IPS DF 6.9 (cell line): ENCODE measurements around the gene SCN3A.

ENCODE experiments used
- DNase-seq: peaks from one replicate; pipeline ENCODE4 v3.0.0-alpha.2; 2013; ENCODE audit warnings: low read depth, low spot score
- H3K27ac ChIP-seq: one replicate; pipeline ENCODE4 v1.5.1; 2013; ENCODE audit warnings: low read length, control low read depth
- H3K27me3 ChIP-seq: 2 replicates; pipeline ENCODE4 v1.6.1; 2013; ENCODE audit warnings: mild to moderate bottlenecking, low read length; ENCODE audit not compliant: control insufficient read depth, insufficient read depth
- H3K36me3 ChIP-seq: 2 replicates; pipeline ENCODE4 v1.6.1; 2013; ENCODE audit warnings: low read length; ENCODE audit not compliant: control insufficient read depth, insufficient read depth
- H3K4me1 ChIP-seq: 2 replicates; pipeline ENCODE4 v1.6.1; 2013; ENCODE audit warnings: low read length; ENCODE audit not compliant: control insufficient read depth, insufficient read depth
- H3K4me3 ChIP-seq: 2 replicates; pipeline ENCODE4 v1.5.1; 2013; ENCODE audit warnings: mild to moderate bottlenecking, low read length
- H3K9me3 ChIP-seq: 2 replicates; pipeline ENCODE4 v1.6.1; 2013; ENCODE audit warnings: low read length, inconsistent platforms; ENCODE audit not compliant: control insufficient read depth, insufficient read depth
- WGBS: extraction: QIAGEN DNeasy Blood & Tissue Kit; methylation state at CpG from one replicate; pipeline ENCODE4 v1.1.7; 2013; ENCODE audit warnings: mixed read lengths, missing lambda C conversion rate; ENCODE audit not compliant: insufficient read length, insufficient coverage; 5-methylcytosine and 5-hydroxymethylcytosine counted together

Gene SCN3A

DNA sequence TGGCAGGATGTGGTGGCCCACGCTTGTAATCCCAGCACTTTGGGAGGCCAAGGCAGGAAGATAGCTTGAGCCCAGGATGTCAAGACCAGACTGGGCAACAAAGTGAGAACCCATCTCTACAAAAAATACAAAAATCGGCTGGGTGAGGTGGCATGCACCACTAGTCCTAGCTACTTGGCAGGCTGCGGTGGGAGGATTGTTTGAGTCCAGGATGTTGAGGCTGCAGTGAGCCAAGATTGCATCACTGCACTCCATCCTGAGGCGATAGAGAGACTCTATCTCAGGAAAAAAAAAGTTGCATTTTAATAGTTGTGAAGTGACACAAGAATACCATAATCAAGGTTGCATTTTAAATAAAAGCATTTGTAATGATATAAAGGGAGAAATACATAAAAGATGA is 124.4 kb downstream of the SCN3A start:
- H3K4me3 ChIP-seq: no peak overlapping the region
- no CpG with 5 or more reads among the region's 4 CpGs for WGBS
- H3K4me1 ChIP-seq: no peaks in the 10 kb centered on the region
- no peaks in the 10 kb centered on the region for H3K9me3 ChIP-seq
- H3K27ac ChIP-seq: no peak overlapping the region
- no peaks in the 10 kb centered on the region for H3K27me3 ChIP-seq
- H3K36me3 ChIP-seq: no peaks in the 10 kb centered on the region
- DNase-seq: no peak

DNA sequence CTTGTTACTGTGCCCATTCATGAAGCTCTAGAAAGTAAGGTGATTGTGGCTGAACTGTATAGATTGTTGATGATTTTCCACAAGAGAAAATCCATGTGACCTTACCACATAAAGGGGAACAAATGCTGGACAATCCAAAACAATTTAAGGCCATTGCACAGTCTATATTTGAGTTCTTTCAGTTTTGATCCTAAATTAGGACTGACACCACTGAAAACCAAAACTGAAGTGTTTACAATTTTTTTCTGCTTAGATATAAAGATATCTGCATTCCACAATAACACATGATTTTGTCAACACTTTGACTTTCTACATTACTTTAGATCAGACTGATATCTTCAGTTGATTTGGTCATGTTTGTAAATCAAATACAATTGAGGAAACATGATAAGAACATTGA is 124.9 kb downstream of the SCN3A start:
- Histone ChIP-seq H3K36me3 (no peaks in the 10 kb centered on the region), H3K27ac (no peak overlapping the region), H3K4me3 (no peak overlapping the region), H3K9me3 (no peaks in the 10 kb centered on the region), H3K27me3 (no peaks in the 10 kb centered on the region), H3K4me1 (no peaks in the 10 kb centered on the region)
- DNase-seq: no peak

DNA sequence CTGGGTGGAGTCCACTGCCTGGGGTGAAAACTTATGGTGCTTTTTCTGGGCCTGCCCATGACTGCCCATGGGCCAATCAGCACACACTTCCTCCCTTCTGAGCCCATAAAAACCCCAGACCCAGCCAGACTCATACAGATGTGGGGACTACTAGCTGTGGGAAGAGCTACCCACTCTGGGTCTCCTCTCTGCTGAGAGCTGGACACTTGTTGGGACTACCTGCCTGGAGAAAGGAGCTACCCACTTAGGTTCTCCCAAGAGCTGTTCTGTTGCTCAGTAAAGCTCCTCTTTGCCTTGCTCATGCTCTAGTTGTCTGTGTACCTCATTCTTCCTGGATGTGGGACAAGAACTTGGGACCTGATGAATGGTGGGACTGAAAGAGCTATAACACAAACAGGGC is 129.0 kb downstream of the SCN3A start:
- Histone ChIP-seq H3K9me3 (no peaks in the 10 kb centered on the region), H3K36me3 (no peaks in the 10 kb centered on the region), H3K4me1 (peaks cover 2% of the 10 kb centered on the region; the same call in 1 of the 2 replicates), H3K27me3 (no peaks in the 10 kb centered on the region), H3K27ac (no peak overlapping the region), H3K4me3 (no peak overlapping the region)
- DNase-seq: no peak

DNA sequence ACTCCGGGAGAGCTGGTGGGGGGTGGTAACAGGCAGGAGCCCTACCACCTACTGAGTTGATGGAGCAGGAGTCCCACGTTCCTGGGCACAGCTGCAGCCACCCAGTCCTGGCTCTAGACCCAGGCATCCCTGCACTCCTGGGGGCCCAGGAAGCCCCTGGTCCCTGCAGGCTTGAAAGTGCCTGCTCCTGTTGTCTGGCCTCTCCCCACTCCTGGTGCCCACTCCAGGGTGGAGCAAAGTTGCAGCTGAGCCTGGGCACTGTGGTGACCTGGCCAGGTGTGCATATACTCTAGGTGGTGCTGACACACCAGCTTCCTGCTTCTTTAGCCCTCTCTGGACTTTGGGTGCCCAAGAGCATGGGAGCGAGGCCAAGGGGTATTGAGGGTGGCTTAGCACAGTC is 129.5 kb downstream of the SCN3A start:
- Histone ChIP-seq H3K27me3 (no peaks in the 10 kb centered on the region), H3K4me3 (no peak overlapping the region), H3K36me3 (no peaks in the 10 kb centered on the region), H3K9me3 (no peaks in the 10 kb centered on the region), H3K4me1 (peaks cover 3% of the 10 kb centered on the region; the same call in 1 of the 2 replicates), H3K27ac (no peak overlapping the region)
- no peak for DNase-seq
- WGBS: no CpG with 5 or more reads among the region's 3 CpGs

DNA sequence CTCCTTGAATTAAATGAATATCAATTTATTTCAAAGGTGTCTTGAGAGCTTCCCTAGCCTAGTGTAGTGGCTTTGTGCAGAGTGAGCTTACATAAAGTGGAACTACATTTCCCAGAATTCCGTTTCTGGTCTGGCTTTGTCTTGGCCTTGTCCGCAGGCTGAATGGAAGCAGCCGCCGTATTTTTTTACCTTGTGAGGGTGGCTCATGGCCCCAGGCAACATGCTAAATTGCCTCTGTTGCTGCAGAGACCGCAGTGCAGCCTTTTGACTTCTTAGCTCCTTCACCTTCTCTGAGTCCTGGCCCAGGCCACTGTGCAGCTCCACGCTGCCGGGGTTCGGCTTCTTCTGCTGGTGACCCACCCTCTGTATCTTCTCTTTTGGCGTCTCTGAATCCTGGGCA is 133.8 kb downstream of the SCN3A start:
- Histone ChIP-seq H3K9me3 (no peaks in the 10 kb centered on the region), H3K4me3 (no peak overlapping the region), H3K36me3 (no peaks in the 10 kb centered on the region), H3K27me3 (no peaks in the 10 kb centered on the region), H3K4me1 (peaks cover 3% of the 10 kb centered on the region; the same call in 1 of the 2 replicates), H3K27ac (no peak overlapping the region)
- DNase-seq: no peak
- WGBS: no CpG with 5 or more reads among the region's 9 CpGs

DNA sequence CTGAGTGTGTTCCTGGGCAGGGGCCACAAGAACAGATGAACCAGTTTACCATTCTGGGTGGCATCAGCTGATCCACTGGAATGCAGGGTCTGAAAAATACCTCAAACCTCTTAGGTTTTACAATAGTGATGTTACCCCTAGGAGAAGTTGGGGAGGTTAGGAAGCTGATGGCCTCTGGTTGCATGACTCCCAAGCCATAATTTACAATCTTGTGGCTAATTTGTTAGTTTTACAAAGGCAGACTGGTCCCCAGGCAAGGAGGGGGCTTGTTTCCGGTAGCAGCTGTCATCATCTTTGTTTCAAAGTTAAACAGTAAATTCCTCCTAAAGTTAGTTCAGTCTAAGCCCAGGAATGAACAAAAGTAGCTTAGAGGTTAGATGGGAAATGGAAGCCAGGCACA is 134.7 kb downstream of the SCN3A start:
- no peak overlapping the region for H3K27ac ChIP-seq
- H3K4me3 ChIP-seq: no peak overlapping the region
- H3K27me3 ChIP-seq: no peaks in the 10 kb centered on the region
- peaks cover 3% of the 10 kb centered on the region; the same call in 1 of the 2 replicates for H3K4me1 ChIP-seq
- no CpG with 5 or more reads among the region's 1 CpG for WGBS
- no peaks in the 10 kb centered on the region for H3K36me3 ChIP-seq
- DNase-seq: no peak
- H3K9me3 ChIP-seq: no peaks in the 10 kb centered on the region

DNA sequence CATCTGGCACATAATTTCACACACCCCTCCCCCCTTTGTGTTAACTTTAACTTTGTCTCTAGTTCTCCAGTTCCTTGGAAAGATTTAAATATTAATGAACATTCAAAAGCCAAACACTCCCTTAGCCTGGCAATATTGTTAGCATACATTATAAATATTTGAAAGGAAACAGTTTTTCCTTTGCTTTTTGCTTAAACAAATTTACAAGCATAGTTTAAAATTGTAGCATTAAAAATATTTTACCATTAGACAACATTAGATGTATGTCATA is 135.4 kb downstream of the SCN3A start:
- no peaks in the 10 kb centered on the region for H3K27me3 ChIP-seq
- no peak overlapping the region for H3K4me3 ChIP-seq
- no peak overlapping the region for H3K27ac ChIP-seq
- no peaks in the 10 kb centered on the region for H3K9me3 ChIP-seq
- no peak for DNase-seq
- H3K4me1 ChIP-seq: peaks cover 3% of the 10 kb centered on the region; the same call in 1 of the 2 replicates
- no peaks in the 10 kb centered on the region for H3K36me3 ChIP-seq

DNA sequence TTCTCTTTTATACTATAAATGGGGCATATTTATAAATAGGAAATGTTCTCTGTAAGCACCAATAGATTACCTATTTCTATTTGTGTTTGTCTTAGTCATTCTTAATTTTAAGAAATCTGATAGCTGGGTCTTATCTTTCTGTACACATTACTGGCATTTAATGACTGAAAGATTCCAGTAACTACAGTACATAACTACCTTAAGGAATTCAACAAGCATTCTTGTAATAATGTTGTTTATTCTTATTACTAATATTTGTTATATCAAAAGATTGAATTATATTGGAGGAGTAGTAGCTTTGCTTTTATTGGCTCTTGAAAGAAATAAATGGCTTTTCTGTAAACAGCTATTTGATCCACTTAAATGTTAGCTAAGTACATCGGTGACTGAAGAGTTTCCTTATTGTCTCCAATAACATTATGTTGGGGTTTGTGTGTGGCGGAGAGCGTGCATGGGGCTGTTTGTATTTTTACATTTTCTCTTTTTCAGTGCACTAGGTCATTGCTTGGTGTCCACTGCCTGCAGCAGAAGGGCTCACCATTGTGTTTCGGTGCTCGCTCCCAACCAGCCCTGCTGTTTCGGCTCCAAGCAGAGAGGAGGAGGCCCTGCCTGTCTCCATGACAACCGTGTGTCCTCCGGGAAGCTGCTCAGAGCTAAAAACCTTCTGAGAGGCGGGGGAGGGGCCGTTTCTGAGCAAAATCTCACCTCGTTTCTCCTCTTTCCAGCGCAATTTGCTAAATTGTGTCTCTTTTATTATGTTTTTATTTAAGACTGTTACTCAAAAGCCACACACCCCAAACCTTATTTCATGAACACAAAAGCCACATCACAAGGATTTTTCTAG is 136.0 kb downstream of the SCN3A start:
- Histone ChIP-seq H3K27me3 (no peaks in the 10 kb centered on the region), H3K4me1 (peaks cover 3% of the 10 kb centered on the region; the same call in 1 of the 2 replicates), H3K27ac (no peak overlapping the region), H3K36me3 (no peaks in the 10 kb centered on the region), H3K4me3 (no peak overlapping the region), H3K9me3 (no peaks in the 10 kb centered on the region)
- peak; percentile 67 for DNase-seq
- no CpG with 5 or more reads among the region's 12 CpGs for WGBS

DNA sequence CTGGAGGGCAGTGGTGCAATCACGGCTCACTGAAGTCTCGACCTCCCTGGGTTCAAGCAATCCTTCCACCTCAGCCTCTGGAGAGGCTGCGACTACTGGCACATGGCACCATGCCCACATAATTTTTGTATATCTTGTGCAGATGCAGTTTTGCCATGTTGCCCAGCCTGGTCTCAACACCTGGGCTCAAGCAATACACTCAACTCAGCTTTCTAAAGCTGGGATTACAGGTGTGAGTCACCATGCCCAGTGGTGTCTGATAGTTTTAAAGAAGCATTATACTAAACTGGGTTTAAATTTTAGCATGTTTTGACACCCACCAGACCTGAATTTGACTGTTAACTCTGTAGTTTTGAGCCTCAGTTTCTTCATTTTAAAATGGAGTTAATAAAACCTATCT is 139.1 kb downstream of the SCN3A start:
- Histone ChIP-seq H3K36me3 (no peaks in the 10 kb centered on the region), H3K27ac (no peak overlapping the region), H3K4me3 (no peak overlapping the region), H3K9me3 (no peaks in the 10 kb centered on the region), H3K27me3 (no peaks in the 10 kb centered on the region), H3K4me1 (peaks cover 2% of the 10 kb centered on the region; the same call in 1 of the 2 replicates)
- no CpG with 5 or more reads among the region's 3 CpGs for WGBS
- no peak for DNase-seq

DNA sequence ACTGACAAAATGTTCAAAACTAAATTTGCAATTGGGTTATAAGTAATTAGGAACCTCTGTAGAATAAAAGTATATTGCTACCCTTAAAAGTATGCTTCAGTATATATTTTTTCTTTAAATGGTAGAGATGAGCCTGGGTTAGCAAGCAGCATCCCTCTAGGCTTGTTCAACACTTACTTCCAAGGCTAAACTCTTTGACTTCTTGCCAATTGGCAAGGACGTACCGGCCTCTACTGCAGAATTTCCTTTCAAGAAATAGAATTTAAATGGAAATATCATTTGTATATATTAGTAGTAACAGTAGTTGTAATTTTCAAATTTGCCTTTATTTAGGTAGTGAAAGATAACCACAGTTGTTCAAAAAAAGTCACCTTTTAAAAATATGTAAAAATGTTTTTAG is 143.4 kb downstream of the SCN3A start:
- Histone ChIP-seq H3K27ac (no peak overlapping the region), H3K27me3 (no peaks in the 10 kb centered on the region), H3K36me3 (no peaks in the 10 kb centered on the region), H3K9me3 (no peaks in the 10 kb centered on the region), H3K4me3 (no peak overlapping the region), H3K4me1 (no peaks in the 10 kb centered on the region)
- WGBS: no CpG with 5 or more reads among the region's 2 CpGs
- no peak for DNase-seq

DNA sequence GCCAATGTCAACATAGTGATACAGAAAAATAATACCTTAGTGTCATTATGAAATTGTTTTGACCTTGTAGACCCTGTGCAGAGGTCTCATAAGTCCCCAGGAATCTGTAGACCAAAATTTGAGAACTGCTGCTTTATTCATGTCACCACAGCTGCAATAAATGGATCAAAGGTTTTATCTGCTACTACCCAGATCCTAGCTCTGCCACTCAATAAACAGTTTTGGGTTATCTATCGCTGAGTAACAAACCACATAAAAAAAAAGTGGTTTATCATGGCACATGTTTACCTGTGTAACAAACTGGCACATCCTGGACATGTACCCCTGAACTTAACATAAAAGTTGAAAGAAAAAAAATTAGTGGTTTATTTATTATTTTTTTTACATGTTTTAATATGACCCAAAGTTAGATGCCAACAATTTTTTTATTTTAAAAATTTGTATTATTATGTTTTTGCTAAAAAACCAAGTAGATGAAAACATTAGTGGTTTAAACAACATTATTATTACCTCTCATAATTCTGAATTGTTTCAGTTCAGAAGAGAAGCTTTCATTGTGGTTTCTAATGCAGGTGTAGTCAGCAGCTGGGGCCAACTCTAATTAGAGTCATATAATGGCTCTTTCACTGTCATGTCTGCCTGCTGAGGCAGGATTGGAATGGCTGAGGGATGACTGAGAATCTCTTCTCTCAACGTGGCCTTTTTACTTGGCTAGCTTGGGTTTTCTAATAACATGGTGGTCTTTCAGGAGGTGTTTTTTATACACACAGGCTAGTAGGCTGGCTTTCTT is 145.2 kb downstream of the SCN3A start:
- no CpG with 5 or more reads among the region's 2 CpGs for WGBS
- Histone ChIP-seq H3K9me3 (no peaks in the 10 kb centered on the region), H3K36me3 (no peaks in the 10 kb centered on the region), H3K27ac (no peak overlapping the region), H3K4me1 (no peaks in the 10 kb centered on the region), H3K4me3 (no peak overlapping the region), H3K27me3 (no peaks in the 10 kb centered on the region)
- no peak for DNase-seq
